ENCODE data around the gene PANX3.
A peak's percentile ranks its signal among the peaks of the same experiment; 100 is the strongest.

PANX3 gene

DNA sequence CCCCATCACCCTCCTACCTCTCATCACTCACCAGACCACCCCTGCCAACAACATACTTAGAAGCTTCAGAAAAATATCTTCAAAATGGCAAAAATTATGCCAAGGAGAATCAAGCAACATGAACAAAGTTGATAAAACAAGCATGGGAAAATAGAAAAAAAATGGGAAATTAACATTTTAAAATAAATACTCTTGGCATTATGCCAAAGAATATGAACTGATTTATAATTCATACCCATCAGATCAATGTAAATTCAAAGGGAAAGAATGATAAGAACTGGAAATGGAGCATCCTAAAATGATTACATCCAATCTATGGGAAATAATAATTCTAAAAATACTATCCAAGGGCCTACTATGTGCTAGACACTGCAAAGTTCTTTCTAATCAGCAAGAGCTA, 50.3 kb downstream of the PANX3 start:
- no peak for DNase-seq

- DNase-seq, result no peak
These were observed 50.9 kb downstream of the PANX3 start for GRCh38 chr11:124662106-124662505.

DNA sequence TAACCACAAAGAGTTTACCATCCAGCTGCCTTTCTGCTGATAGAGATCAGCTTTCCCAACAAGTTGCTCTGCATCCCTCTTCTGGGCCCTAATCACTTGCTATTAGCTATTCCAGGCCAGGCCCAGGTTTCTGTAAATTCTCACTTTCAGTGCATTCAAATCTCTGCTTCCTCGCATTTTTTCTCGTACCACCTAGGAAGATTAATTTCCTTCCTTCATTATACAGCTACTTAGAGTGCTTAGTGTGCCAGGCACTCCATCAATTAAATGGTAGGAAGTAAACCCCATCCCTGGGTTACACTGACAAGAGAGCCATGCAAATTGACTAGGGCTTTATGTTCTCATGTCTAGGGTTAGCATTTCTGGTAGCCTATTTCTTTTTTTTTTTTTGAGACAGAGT, 52.6 kb downstream of the PANX3 start:
- DNase-seq, result no peak

GRCh38 chr11:124667601-124668000, 56.4 kb downstream of the PANX3 start:
- DNase-seq, result no peak

- peak; percentile 5 to 44 for DNase-seq
These were observed 58.0 kb downstream of the PANX3 start for GRCh38 chr11:124669193-124669592.

Data from NCI-H524 (cell line).